ENCODE results near the gene PIGC. TPM values are rescaled to one million over a fixed set of nuclear protein-coding genes. Genes with fewer than 3 reads are reported as not detected.

The PIGC gene
- total RNA-seq, 4 donors from 2014 or later = 13.5 to 25.5 (median 18.8) TPM

GRCh38 chr1:172460177-172460576 lies 16.3 kb upstream of the PIGC start:
- Histone ChIP-seq H3K4me3 (no peak overlapping the region), H3K36me3 (no peaks in the 10 kb centered on the region), H3K27me3 (no peaks in the 10 kb centered on the region), H3K27ac (no peak overlapping the region), H3K9me3 (no peaks in the 10 kb centered on the region), H3K4me1 (peaks cover 0 to 2% (median 0%) of the 10 kb centered on the region in 4 donors)
- DNase-seq (ENCODE audit: low spot score in 2 of 2) = no peak
- WGBS, 2 donors = 92 to 96% methylated on average over 1 of the region's 1 CpG
- TF ChIP-seq POLR2A (IDR thresholded peaks at IDR 0.05) (no peak), EP300 (IDR thresholded peaks at IDR 0.05) (no peak), CTCF (IDR thresholded peaks at IDR 0.05) (no peak)

GRCh38 chr1:172457479-172458130 lies 13.7 kb upstream of the PIGC start:
- no peak for TF ChIP-seq EP300 (IDR thresholded peaks at IDR 0.05)
- no peak for TF ChIP-seq CTCF (IDR thresholded peaks at IDR 0.05)
- no peak for TF ChIP-seq POLR2A (IDR thresholded peaks at IDR 0.05)
- Histone ChIP-seq H3K27ac (no peak overlapping the region), H3K27me3 (no peaks in the 10 kb centered on the region), H3K4me3 (no peak overlapping the region), H3K4me1 (peaks cover 0 to 2% (median 0%) of the 10 kb centered on the region in 4 donors), H3K36me3 (no peaks in the 10 kb centered on the region), H3K9me3 (no peaks in the 10 kb centered on the region)
- no peak for DNase-seq (ENCODE audit: low spot score in 2 of 2)
- WGBS, 2 donors = 79 to 89% methylated on average over 1 of the region's 1 CpG

GRCh38 chr1:172456344-172456769 lies 12.5 kb upstream of the PIGC start:
- H3K4me1 ChIP-seq = peaks cover 0 to 2% (median 0%) of the 10 kb centered on the region in 4 donors
- WGBS, 2 donors = 91 to 98% methylated on average over 5 of the region's 5 CpGs
- TF ChIP-seq POLR2A (IDR thresholded peaks at IDR 0.05) (no peak), EP300 (IDR thresholded peaks at IDR 0.05) (no peak), CTCF (IDR thresholded peaks at IDR 0.05) (no peak)
- H3K27ac ChIP-seq = no peak overlapping the region
- H3K9me3 ChIP-seq = no peaks in the 10 kb centered on the region
- H3K4me3 ChIP-seq = no peak overlapping the region
- no peaks in the 10 kb centered on the region for H3K36me3 ChIP-seq
- H3K27me3 ChIP-seq = no peaks in the 10 kb centered on the region
- DNase-seq (ENCODE audit: low spot score in 2 of 2) = no peak

GRCh38 chr1:172455451-172455850 lies 11.6 kb upstream of the PIGC start:
- no peaks in the 10 kb centered on the region for H3K9me3 ChIP-seq
- 84 to 92% methylated on average over 1 of the region's 1 CpG for WGBS, 2 donors
- no peak for TF ChIP-seq EP300 (IDR thresholded peaks at IDR 0.05)
- no peaks in the 10 kb centered on the region for H3K27me3 ChIP-seq
- no peaks in the 10 kb centered on the region for H3K36me3 ChIP-seq
- H3K27ac ChIP-seq = no peak overlapping the region
- DNase-seq (ENCODE audit: low spot score in 2 of 2) = no peak
- H3K4me1 ChIP-seq = no peaks in the 10 kb centered on the region
- no peak overlapping the region for H3K4me3 ChIP-seq

GRCh38 chr1:172453607-172454006 lies 9.7 kb upstream of the PIGC start:
- H3K27ac ChIP-seq = no peak overlapping the region
- no peak overlapping the region for H3K4me3 ChIP-seq
- WGBS, 2 donors = 37 to 52% methylated on average over 1 of the region's 1 CpG
- H3K9me3 ChIP-seq = no peaks in the 10 kb centered on the region
- no peaks in the 10 kb centered on the region for H3K36me3 ChIP-seq
- no peak for DNase-seq (ENCODE audit: low spot score in 2 of 2)
- TF ChIP-seq POLR2A (IDR thresholded peaks at IDR 0.05) (no peak), CTCF (IDR thresholded peaks at IDR 0.05) (no peak)
- H3K4me1 ChIP-seq = peaks cover 0 to 7% (median 0%) of the 10 kb centered on the region in 4 donors
- no peaks in the 10 kb centered on the region for H3K27me3 ChIP-seq

Measured in tibial nerve (tissue), 4 donors.